ENCODE measurements around the gene NFRKB. TPM values are rescaled to one million over a fixed set of nuclear protein-coding genes. Genes with fewer than 3 reads are reported as not detected.

Gene NFRKB
- total RNA-seq, 4 donors from 2014 or later: 18.6 to 45.7 (median 30.7) TPM

DNA sequence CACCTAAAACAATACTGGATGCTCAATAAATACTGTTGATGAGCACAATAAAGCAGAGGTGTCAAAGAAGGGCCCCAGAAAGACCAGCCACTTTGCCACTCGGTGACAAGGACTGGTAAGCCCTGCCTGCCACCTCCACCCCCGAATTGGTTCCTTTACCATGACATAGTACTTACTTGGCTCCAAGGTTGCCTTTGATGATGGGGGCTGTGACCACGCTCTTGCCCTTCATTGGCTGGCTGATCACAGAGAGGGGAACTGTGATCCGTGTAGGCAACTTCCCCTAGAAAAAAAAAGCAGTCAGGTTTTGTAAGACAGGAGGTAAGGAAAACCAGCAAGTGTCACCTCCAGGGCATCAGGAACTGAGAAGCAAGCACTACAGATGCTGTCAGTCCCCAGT lies 29.7 kb downstream of the NFRKB start:
- TF ChIP-seq POLR2A (IDR thresholded peaks at IDR 0.05): no peak
- H3K36me3 ChIP-seq: peaks cover 0 to 94% (median 28%) of the 10 kb centered on the region in 3 donors

DNA sequence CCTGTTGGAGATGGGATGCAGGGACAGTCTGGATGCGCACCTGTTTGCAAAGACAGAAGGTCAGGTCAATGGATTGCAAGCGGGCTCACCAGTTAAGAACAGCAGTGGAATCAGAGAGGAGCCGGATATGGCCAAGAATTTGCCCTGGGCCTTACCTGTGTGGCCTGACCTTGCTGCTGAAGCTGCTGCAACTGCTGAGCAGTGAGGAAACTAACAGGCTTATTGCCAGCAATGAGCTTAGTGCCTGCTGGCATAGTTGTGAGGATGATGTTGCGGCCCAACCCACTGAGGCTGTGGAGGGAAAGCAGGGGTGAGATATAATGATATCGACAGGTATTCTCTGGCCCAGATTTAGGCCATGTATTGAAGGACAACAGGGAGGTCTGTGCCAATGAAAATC lies 30.6 kb downstream of the NFRKB start:
- no peak overlapping the region for H3K4me3 ChIP-seq
- no peaks in the 10 kb centered on the region for H3K27me3 ChIP-seq
- peaks cover 0 to 94% (median 28%) of the 10 kb centered on the region in 3 donors for H3K36me3 ChIP-seq
- no peak for TF ChIP-seq EP300 (IDR thresholded peaks at IDR 0.05)
- TF ChIP-seq, protein P1, sequence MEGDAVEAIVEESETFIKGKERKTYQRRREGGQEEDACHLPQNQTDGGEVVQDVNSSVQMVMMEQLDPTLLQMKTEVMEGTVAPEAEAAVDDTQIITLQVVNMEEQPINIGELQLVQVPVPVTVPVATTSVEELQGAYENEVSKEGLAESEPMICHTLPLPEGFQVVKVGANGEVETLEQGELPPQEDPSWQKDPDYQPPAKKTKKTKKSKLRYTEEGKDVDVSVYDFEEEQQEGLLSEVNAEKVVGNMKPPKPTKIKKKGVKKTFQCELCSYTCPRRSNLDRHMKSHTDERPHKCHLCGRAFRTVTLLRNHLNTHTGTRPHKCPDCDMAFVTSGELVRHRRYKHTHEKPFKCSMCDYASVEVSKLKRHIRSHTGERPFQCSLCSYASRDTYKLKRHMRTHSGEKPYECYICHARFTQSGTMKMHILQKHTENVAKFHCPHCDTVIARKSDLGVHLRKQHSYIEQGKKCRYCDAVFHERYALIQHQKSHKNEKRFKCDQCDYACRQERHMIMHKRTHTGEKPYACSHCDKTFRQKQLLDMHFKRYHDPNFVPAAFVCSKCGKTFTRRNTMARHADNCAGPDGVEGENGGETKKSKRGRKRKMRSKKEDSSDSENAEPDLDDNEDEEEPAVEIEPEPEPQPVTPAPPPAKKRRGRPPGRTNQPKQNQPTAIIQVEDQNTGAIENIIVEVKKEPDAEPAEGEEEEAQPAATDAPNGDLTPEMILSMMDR (IDR thresholded peaks at IDR 0.05): no peak
- TF ChIP-seq POLR2A (IDR thresholded peaks at IDR 0.05): no peak
- no peak overlapping the region for H3K27ac ChIP-seq
- DNase-seq (ENCODE audit: low spot score in 2 of 2): no peak
- H3K9me3 ChIP-seq: no peaks in the 10 kb centered on the region
- peaks cover 0 to 8% (median 4%) of the 10 kb centered on the region in 4 donors for H3K4me1 ChIP-seq
- WGBS, 2 donors: 99% methylated on average over 5 of the region's 5 CpGs

More for the DNA sequence above, 29.7 kb downstream of the NFRKB start:
- 76 to 77% methylated on average over 4 of the region's 4 CpGs for WGBS, 2 donors
- no peak for DNase-seq (ENCODE audit: low spot score in 2 of 2)
- Histone ChIP-seq H3K9me3 (no peaks in the 10 kb centered on the region), H3K27ac (no peak overlapping the region), H3K4me1 (peaks cover 0 to 8% (median 4%) of the 10 kb centered on the region in 4 donors), H3K4me3 (no peak overlapping the region), H3K27me3 (no peaks in the 10 kb centered on the region)

DNA sequence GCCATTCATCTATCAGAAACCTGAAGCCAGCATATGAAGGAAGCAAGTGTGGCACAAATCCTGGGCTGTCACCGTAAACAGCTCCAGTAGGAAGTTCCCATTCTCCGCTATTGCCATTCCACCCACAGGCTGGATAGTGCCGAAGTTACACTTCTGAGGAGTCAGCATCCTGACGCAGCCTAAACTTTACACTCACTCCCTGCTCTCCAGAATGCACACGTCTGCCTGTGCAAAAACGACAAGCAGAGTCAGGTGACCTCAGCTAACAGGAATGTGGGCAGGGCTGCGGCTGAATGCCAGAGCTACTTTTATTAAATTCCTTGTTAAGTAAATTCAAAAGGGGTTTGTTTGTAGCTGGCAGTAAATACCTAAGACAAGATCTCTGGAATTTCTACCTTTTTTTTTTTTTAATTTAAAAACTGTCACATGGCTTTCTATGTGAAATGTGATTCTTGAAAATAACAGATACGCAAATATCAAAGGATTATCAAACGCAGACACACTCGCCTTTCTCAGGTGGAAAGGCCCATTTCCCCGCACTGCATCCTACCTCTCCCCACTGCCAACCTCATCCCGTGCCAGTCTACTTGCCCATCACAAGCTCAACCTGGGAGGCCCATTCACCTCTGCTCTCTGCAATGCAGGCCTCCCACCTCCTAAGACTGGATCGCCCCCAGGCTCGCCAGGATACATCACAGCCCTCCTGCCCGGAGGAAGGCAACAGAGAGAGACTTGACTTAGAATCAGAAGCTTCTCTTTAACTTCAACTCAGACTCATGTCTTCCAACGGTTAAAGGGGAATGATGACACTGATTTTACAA lies 33.5 kb downstream of the NFRKB start:
- 60 to 62% methylated on average over 16 of the region's 16 CpGs for WGBS, 2 donors
- Histone ChIP-seq H3K4me1 (peaks cover 0 to 8% (median 4%) of the 10 kb centered on the region in 4 donors), H3K9me3 (no peaks in the 10 kb centered on the region), H3K36me3 (peaks cover 0 to 88% (median 28%) of the 10 kb centered on the region in 3 donors), H3K4me3 (no peak overlapping the region), H3K27ac (peak overlapping the region in 2 of 4 donors; percentile 22 to 59), H3K27me3 (no peaks in the 10 kb centered on the region)
- TF ChIP-seq EP300 (IDR thresholded peaks at IDR 0.05): no peak
- TF ChIP-seq, protein P1 (IDR thresholded peaks at IDR 0.05): no peak
- no peak for TF ChIP-seq POLR2A (IDR thresholded peaks at IDR 0.05)
- peak in 1 of 2 donors; percentile 32 for DNase-seq (ENCODE audit: low spot score in 2 of 2)

DNA sequence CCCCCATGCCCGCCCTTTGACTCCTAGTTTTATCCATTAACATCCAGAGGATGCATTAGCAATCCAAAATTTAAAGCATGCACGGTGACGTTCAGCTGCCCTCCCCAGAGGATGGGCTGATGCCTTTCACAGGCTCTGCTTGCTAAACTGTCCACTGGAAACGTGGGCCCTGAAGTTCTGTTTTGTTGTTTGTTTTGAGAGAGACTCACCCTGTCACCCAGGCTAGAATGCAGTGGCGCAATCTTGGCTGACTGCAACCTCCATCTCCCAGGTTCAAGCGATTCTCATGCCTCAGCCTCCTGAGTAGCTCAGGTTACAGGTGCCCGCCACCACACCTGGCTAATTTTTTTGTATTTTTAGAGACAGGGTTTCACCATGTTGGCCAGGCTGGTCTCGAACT lies 39.3 kb downstream of the NFRKB start:
- Histone ChIP-seq H3K27ac (no peak overlapping the region), H3K36me3 (peaks cover 0 to 38% (median 0%) of the 10 kb centered on the region in 3 donors), H3K9me3 (no peaks in the 10 kb centered on the region), H3K4me3 (no peak overlapping the region), H3K4me1 (no peaks in the 10 kb centered on the region), H3K27me3 (no peaks in the 10 kb centered on the region)
- DNase-seq (ENCODE audit: low spot score in 2 of 2): no peak
- TF ChIP-seq, protein P1 (IDR thresholded peaks at IDR 0.05): no peak
- no peak for TF ChIP-seq POLR2A (IDR thresholded peaks at IDR 0.05)
- TF ChIP-seq EP300 (IDR thresholded peaks at IDR 0.05): no peak
- 76 to 85% methylated on average over 8 of the region's 8 CpGs for WGBS, 2 donors

DNA sequence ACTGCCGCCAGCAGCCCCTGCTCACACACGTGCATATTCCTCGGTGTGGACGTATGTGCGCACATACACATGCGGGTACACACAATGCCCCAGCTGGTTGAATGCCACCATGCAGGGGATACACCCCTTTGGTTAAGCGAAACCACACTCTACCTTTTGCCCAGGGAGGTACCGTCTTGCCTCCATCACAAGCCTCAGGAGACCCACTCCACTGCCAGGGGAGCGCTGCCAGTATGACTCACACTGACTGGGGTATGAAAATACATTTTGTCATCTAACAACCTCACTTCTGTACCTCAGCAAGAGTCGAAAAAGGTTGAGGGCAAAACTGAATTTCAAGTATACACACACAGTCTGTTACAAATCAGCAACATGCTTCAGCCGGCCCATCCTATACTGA lies 40.3 kb downstream of the NFRKB start:
- H3K27ac ChIP-seq: no peak overlapping the region
- no peak for DNase-seq (ENCODE audit: low spot score in 2 of 2)
- no peak overlapping the region for H3K4me3 ChIP-seq
- no peaks in the 10 kb centered on the region for H3K4me1 ChIP-seq
- H3K9me3 ChIP-seq: no peaks in the 10 kb centered on the region
- H3K36me3 ChIP-seq: peaks cover 0 to 29% (median 0%) of the 10 kb centered on the region in 3 donors
- TF ChIP-seq POLR2A (IDR thresholded peaks at IDR 0.05) (no peak), EP300 (IDR thresholded peaks at IDR 0.05) (no peak)
- TF ChIP-seq, protein P1 (IDR thresholded peaks at IDR 0.05): no peak
- no peaks in the 10 kb centered on the region for H3K27me3 ChIP-seq
- 84 to 93% methylated on average over 11 of the region's 11 CpGs for WGBS, 2 donors

Data from tibial nerve (tissue), 4 donors.